ENCODE results near the gene AKT1S1. TPM values are rescaled to one million over a fixed set of nuclear protein-coding genes. Genes with fewer than 3 reads are reported as not detected.

Gene AKT1S1
- total RNA-seq, 4 donors from 2014 or later = 14.4 to 24.6 (median 19.7) TPM

DNA sequence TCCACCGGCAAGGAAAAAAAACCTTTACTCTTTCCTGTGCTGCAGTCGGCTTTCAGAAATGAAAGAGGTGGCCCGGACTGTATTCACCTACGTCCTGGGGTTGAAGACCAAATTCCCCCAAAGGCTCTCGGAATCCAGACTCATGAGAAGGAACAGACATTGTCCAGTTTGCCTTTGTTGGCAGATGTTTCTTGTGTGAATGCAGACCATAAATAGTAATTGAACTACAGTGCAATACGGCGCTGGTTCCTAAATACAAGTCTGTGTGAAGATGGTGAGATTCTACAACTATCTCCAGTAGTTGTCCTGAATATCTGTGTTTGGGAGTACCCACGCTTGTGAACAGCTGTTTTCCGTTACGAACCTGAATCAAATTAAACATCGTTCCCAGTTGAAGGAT, 37.4 kb downstream of the AKT1S1 start:
- Histone ChIP-seq H3K27me3 (no peaks in the 10 kb centered on the region), H3K4me1 (no peaks in the 10 kb centered on the region), H3K9me3 (no peaks in the 10 kb centered on the region), H3K4me3 (no peak overlapping the region), H3K27ac (no peak overlapping the region), H3K36me3 (peaks cover 0 to 63% of the 10 kb centered on the region in 2 donors)
- 80 to 95% methylated on average over 3 to 8 of the region's 11 CpGs for WGBS, 2 donors (ENCODE audit: low coverage in 1 of 2)
- no peak for TF ChIP-seq POLR2AphosphoS5 (IDR thresholded peaks at IDR 0.05)
- no peak for TF ChIP-seq POLR2A (IDR thresholded peaks at IDR 0.05)
- no peak for TF ChIP-seq EP300 (IDR thresholded peaks at IDR 0.05)
- TF ChIP-seq, protein P1, sequence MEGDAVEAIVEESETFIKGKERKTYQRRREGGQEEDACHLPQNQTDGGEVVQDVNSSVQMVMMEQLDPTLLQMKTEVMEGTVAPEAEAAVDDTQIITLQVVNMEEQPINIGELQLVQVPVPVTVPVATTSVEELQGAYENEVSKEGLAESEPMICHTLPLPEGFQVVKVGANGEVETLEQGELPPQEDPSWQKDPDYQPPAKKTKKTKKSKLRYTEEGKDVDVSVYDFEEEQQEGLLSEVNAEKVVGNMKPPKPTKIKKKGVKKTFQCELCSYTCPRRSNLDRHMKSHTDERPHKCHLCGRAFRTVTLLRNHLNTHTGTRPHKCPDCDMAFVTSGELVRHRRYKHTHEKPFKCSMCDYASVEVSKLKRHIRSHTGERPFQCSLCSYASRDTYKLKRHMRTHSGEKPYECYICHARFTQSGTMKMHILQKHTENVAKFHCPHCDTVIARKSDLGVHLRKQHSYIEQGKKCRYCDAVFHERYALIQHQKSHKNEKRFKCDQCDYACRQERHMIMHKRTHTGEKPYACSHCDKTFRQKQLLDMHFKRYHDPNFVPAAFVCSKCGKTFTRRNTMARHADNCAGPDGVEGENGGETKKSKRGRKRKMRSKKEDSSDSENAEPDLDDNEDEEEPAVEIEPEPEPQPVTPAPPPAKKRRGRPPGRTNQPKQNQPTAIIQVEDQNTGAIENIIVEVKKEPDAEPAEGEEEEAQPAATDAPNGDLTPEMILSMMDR (IDR thresholded peaks at IDR 0.05) = no peak
- ATAC-seq = no peak

DNA sequence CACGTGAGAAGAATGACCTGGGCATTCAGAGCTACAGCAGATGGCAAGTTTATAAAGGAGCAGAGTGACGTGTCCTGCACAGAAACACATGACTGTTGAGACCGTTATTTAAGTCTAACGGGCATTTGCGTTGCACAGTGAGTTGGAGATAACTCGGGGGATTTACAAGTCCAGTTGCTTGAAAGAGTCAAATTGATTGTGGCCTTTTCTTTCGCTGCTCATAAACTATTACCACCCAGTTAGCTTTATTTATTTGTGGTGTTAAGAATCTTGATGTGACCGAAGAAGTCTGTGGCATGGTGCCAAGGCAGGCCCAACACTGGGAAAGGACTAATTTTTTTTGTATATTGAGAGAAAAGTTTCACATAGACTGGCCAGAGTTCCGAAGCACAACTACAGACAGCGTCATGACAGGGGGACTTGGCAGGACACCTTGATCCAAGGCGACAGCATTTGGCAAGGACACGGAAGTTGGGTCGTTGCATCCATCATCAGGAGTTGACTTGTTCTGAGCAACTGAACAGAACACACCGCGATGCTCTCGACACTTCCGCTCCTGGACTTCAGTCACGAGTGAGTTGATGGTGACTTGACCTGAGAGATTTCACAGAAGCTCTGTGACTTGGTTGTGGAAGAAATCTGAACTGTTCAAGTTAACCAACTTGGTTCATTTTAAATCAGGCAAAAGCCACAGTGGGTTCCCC, 38.1 kb downstream of the AKT1S1 start:
- TF ChIP-seq POLR2A (IDR thresholded peaks at IDR 0.05) (no peak), EP300 (IDR thresholded peaks at IDR 0.05) (no peak), POLR2AphosphoS5 (IDR thresholded peaks at IDR 0.05) (no peak)
- TF ChIP-seq, protein P1 (IDR thresholded peaks at IDR 0.05) = no peak
- H3K9me3 ChIP-seq = no peaks in the 10 kb centered on the region
- H3K36me3 ChIP-seq = peaks cover 0 to 70% of the 10 kb centered on the region in 2 donors
- H3K27ac ChIP-seq = no peak overlapping the region
- no peaks in the 10 kb centered on the region for H3K4me1 ChIP-seq
- H3K27me3 ChIP-seq = no peaks in the 10 kb centered on the region
- no peak for ATAC-seq
- WGBS, 2 donors (ENCODE audit: low coverage in 1 of 2) = 89 to 91% methylated on average over 8 to 18 of the region's 18 CpGs
- H3K4me3 ChIP-seq = no peak overlapping the region

DNA sequence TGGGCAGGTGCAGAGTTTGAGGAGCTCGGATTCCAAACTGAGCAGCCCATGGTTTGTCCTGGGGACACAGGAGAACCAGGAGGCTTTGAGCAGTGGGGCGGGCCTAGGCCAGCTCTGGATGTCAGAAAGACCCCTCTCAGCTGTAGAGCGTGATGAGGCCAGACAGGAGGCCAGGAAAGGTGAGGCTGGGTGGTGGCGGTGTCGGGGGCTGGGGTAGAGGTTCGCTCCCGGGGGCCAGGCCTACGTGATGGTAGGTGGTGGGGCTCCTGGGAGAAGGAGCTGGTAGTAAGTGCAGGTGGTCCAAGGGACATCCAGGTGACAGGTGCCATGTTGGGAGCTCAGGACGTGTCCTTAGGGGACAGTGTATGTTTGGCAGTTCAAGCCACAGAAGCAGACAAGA, 39.7 kb downstream of the AKT1S1 start:
- Histone ChIP-seq H3K9me3 (no peaks in the 10 kb centered on the region), H3K36me3 (peaks cover 0 to 86% of the 10 kb centered on the region in 2 donors), H3K27ac (no peak overlapping the region), H3K4me1 (no peaks in the 10 kb centered on the region), H3K4me3 (no peak overlapping the region), H3K27me3 (no peaks in the 10 kb centered on the region)
- TF ChIP-seq EP300 (IDR thresholded peaks at IDR 0.05) (no peak), POLR2AphosphoS5 (IDR thresholded peaks at IDR 0.05) (no peak), POLR2A (IDR thresholded peaks at IDR 0.05) (no peak)
- TF ChIP-seq, protein P1 (IDR thresholded peaks at IDR 0.05) = no peak
- 87 to 97% methylated on average over 5 to 9 of the region's 9 CpGs for whole genome bisulfite sequencing, 2 donors (ENCODE audit: low coverage in 1 of 2)
- ATAC-seq = no peak

DNA sequence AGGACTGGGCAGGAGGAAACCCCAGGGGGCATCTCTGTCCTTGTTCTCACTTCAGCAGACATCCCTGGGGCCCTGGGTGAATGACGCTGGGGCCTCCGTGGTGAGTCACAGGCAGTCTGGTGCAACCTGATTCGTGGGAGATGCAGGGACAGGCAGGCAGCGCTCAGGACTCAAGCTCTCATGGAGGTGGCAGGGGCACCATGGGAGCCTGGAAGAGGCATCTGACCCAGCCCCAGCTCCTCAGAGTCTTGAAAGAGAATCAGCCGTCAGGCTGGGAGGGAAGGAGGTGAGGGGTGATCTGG, 40.2 kb downstream of the AKT1S1 start:
- Histone ChIP-seq H3K4me3 (no peak overlapping the region), H3K36me3 (peaks cover 0 to 91% of the 10 kb centered on the region in 2 donors), H3K4me1 (no peaks in the 10 kb centered on the region), H3K27me3 (no peaks in the 10 kb centered on the region), H3K27ac (no peak overlapping the region), H3K9me3 (no peaks in the 10 kb centered on the region)
- TF ChIP-seq, protein P1 (IDR thresholded peaks at IDR 0.05) = no peak
- TF ChIP-seq EP300 (IDR thresholded peaks at IDR 0.05) (no peak), POLR2A (IDR thresholded peaks at IDR 0.05) (no peak), POLR2AphosphoS5 (IDR thresholded peaks at IDR 0.05) (no peak)
- ATAC-seq = no peak
- 78% methylated on average over 1 of the region's 5 CpGs; no CpG with 5 or more reads in 1 of the 2 donors for WGBS, 2 donors (ENCODE audit: low coverage in 1 of 2)
